Measurements from ENCODE around the gene MACROD2.

MACROD2 gene

GRCh38 chr20:14331646-14332045 is 336.3 kb downstream of the MACROD2 start:
- DNase-seq (ENCODE audit: extremely low read depth in 1 of 2, low read depth in 1 of 2) = no peak

DNA sequence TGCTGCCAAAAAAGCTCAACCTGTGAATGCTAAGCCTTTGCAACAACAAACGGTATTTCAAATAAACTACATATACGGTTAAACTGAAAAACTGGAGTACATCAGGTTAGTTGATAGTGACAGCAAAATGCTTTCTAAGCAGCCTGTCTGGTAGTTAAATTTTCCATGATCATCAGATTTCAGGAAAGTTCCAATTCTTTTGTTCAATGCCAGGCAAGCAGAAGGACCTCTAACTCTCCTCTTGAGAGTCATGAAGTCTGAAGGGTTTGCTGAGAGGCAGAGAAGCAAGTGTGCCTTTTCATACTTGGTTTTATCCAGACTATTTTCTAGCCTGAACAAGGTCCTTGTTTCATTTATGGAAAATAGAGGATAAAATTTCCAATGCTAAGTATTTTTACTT is 337.6 kb downstream of the MACROD2 start:
- no peak for DNase-seq (ENCODE audit: extremely low read depth in 1 of 2, low read depth in 1 of 2)

DNA sequence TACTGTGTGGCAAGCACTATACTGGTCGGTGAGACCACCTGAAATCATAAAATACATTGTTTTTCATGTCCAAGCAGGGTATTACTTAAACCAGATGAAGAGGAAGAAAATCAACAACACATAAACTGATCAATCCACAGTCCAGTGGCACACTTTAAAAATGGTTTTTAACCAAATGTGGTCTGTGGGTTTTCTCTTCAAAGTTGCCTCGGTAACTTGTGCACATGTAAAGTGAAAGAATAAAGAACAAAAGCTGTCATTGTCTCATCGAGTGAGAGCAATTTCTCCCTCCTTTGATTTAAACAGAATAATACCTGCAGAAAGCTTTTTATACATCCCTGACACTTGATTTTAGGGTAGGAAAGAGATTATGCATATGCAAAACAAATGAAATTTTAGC is 338.4 kb downstream of the MACROD2 start:
- DNase-seq (ENCODE audit: extremely low read depth in 1 of 2, low read depth in 1 of 2) = no peak

DNA sequence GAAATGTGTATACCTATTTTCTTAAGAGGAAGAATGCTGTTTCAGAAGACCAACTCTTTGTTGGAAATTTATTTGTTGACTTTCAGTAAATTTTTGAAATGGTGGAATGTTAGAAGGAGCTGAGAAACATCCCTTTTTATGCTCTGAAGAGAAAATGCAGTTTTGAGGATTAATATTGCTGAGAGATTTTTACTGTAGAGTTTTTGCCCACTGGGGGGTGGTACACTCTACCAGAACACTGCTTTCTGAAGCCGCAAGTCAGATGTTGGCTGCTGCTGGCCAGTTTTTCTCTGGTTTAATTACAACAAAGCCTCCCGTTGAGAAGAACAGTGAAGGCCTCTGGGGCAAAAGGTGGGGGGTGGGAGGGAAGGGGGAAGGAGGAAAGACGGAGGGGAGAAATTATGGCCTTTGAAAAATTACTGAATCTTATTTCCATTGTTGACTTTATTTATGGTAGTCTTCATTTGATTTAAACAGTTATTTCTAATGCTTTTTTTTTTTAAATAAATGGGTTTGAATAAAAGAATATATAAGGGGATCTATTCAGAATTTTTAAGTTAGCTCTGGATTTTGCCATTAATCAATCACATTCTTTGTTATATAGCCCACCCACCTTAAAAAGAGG is 339.1 kb downstream of the MACROD2 start:
- DNase-seq (ENCODE audit: extremely low read depth in 1 of 2, low read depth in 1 of 2) = no peak

GRCh38 chr20:14335052-14335451 is 339.7 kb downstream of the MACROD2 start:
- DNase-seq (ENCODE audit: extremely low read depth in 1 of 2, low read depth in 1 of 2) = no peak

DNA sequence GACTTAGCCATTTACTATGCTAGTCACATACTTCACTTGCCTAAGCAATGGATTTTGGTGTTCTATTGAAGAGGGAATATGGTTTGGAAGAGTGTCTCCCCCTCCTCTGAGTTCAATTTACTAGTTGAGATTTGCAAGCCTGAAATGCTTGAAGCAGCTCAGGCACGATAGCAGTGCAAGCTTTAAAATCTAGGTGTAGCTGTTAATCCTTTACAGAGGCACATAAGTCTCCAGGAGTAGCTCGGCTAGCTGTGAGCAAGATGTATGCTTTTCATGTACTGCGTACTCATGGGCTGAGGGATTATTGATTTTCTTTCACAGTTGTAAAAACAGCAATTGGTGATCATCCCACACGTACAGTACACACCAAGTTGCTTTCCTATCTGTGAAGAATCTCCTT is 341.4 kb downstream of the MACROD2 start:
- no peak for DNase-seq (ENCODE audit: extremely low read depth in 1 of 2, low read depth in 1 of 2)

- DNase-seq (ENCODE audit: extremely low read depth in 1 of 2, low read depth in 1 of 2) = no peak
Measured at GRCh38 chr20:14337400-14338171, 342.3 kb downstream of the MACROD2 start, which contains the start of gene FLRT3. Gene FLRT3, minus strand, starts transcription at chr20:14337612. Its CDS starts 10,106 bp downstream, at chr20:14327506.

DNA sequence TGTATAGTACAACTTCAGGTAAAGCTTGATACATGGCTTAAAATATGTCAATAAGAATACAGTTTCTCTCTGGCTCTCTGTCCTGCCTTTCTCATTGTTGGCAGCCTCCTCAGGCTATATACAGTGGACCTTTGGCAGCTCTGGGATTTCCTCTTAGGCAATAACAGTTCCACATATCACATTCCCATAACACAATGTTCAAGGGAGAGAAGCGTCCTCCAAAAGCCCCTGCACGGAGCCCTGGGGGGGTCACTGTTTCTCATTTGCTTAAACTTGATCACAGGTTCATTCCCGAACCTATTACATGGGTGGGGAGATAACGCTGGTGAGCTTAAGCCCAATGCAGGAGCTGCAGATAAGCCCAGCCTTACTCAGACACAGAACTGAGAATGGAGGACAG is 346.5 kb downstream of the MACROD2 start:
- DNase-seq (ENCODE audit: extremely low read depth in 1 of 2, low read depth in 1 of 2) = no peak

DNA sequence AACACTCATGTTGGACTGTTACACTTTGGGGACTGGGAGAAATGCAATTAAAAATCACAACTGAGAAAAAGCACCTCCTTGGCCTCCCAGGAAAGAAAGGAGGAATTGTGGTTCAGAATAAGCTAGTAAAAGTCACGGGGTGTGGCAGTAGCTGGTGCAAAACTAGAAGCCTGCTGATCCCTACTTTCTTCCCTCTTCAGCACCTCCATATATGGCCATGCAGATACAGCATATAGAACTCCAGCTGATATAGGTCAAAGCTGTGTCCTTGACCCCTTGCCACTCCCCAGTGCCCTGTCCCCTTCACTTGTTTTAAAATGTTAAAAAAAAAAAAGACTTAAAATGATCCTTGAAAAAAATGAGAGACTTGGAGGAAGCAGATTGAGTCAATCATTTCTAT is 347.6 kb downstream of the MACROD2 start:
- DNase-seq (ENCODE audit: extremely low read depth in 1 of 2, low read depth in 1 of 2) = no peak

DNA sequence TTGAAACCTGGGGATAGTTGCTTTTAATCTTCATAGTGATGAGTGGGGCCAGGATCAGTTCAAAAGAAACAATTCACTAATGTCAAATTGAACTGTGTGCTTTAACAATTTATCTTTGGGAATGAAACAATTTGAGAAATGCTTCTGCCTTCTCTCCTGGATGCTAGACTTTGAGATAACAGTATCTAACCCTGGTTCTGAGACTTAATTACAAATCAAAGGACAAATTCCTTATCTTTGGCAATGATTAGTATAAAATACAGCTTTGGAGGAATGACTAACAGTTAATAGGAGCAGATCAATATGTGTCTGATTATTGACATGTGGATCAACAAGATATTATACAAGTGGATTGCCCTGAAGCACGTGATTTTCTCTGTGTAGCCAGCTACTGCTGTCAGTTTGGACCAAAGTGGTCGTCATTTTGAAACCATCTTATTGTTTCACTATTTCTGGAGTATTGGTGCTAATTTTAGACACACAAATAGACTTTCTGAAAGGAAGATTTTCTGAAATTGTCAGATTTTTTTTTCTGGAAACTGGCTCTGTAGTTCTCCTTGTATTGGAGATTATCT is 348.3 kb downstream of the MACROD2 start:
- DNase-seq (ENCODE audit: extremely low read depth in 1 of 2, low read depth in 1 of 2) = no peak

DNA sequence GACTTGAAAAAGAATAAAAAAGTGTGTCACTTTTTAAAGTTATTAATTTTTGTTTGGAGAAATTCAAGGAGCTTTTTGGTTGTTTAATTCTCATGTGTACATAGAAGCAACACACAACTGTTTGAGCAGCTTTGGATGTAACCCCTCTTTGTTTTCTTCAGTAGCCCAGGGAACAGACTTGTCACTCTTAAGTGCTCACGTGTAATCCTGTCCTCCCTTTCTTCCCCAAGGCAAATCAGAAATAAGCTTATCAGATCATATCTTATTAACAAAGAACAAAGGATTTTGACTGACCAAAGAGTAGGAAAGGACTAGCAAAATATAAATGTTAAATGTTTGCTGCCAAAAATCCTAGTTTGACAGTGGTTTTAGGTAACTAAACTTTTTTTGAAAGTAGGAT is 349.4 kb downstream of the MACROD2 start:
- DNase-seq (ENCODE audit: extremely low read depth in 1 of 2, low read depth in 1 of 2) = no peak

DNA sequence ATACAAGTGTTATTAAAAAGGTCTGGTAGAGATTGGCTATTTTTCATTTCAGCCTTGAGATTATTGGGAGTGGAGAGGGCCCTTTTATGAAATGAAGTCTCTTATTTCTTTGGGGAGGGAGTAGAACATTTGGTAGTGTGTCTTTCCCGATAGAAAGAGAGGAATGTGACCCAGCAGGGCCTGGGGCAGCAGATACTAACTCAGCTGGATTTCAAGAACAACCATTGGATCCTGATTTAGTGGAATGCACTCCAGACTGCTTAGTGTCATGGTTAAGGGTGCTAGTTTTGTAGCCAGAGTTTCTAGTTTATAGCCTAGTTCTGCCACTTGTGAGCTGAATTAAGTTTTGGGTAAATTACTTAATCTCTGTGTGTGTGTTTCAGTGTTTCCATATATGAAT is 360.5 kb downstream of the MACROD2 start:
- no peak for DNase-seq (ENCODE audit: extremely low read depth in 1 of 2, low read depth in 1 of 2)

DNA sequence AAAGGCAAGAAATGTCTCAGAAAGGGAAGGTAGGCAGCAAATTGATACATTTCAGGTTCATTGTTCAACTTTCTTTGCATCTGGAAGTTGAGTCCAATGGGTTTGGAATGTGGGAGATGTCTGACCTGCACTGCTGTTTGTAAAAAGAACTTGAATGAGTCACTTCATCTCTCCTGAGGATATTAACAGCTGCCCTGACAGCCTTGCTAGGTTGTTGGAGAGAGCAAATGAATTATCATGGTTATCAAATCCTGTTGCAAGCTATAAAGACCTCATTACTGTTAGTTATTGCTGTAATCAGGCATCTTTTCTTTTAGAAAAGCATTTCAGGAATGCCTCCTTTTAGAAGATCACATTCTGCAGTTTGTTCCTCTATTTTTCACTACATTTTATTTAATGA is 365.1 kb downstream of the MACROD2 start:
- DNase-seq (ENCODE audit: extremely low read depth in 1 of 2, low read depth in 1 of 2) = no peak

DNA sequence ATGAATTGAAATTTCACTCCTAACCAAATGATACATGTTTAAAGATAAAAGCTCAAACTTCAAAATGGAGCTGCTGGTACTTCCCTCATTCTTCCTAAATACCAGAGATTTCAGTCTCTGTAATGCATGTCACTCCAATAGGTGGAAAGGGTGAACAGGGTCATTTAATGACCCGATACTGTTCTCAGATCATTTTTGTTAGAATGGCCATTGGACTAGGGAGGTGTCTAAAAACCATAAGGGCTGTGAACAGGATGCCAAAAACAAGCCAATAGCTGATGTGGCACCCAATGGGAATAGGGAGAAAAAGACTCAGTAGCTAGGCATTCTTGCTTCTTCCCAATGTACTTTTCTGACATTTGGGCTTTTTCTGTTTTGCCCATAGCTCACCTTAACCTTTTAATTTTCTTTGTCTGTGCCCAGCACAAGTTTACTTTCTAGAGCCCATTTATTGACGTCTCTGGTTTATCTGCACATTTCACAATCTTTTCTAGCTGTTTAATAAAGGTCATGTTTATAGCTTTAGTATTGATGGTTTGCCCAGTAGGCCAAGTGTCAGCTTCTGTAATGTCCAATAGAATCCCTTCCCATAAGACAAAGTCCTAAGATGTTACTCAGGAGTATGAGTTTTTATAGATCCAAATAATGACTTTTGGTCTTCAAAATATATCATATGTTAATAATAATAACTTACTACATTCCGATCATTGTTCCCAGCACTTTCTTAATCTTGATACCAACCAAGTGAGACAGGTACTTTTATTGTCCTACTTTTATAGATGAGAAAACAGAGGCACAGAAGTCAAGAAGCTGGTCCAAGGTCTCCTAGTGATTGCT is 366.4 kb downstream of the MACROD2 start:
- no peak for DNase-seq (ENCODE audit: extremely low read depth in 1 of 2, low read depth in 1 of 2)

DNA sequence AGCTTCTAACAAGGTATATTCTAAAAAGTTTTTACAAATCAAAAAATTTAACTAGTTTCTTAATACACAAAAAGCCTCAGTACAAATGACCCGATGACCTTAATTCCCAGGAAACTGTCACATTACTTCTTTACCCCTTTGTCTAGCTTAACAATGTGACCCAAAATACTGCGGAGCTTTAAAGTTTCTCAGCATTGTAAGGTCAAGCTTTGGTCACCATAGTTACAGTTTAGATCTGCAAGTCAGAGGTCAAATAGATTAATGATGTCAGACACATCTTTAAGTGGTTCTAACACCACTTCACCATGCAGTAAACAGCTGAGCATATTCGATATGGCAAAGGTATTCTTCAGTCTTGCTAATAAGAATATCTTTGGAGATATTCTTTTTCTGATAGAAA is 378.9 kb downstream of the MACROD2 start:
- DNase-seq (ENCODE audit: extremely low read depth in 1 of 2, low read depth in 1 of 2) = no peak

GRCh38 chr20:14375416-14375985 is 380.2 kb downstream of the MACROD2 start:
- no peak for DNase-seq (ENCODE audit: extremely low read depth in 1 of 2, low read depth in 1 of 2)

DNA sequence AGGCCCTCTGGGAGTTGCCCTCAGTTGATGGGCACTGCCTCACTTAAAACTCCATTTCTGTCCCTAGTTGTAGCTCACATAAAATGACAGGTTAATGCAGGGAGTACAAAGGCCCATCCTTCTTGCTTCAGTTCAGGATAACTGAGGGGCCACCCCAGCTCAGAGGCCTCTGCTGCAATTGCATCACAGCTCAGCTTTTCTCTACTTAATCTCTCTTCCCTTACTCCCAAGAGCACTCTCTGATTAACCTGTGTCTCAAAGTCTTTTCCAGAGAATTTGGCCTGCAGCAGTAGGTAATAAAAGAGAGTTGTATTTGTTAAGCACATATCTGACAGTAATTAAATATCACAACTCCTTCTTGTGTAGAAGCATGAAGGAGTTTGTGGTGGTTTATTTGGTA is 383.0 kb downstream of the MACROD2 start:
- DNase-seq (ENCODE audit: extremely low read depth in 1 of 2, low read depth in 1 of 2) = no peak

- DNase-seq (ENCODE audit: extremely low read depth in 1 of 2, low read depth in 1 of 2) = no peak
Measured at GRCh38 chr20:14383335-14383734, 388.0 kb downstream of the MACROD2 start.

- no peak for DNase-seq (ENCODE audit: extremely low read depth in 1 of 2, low read depth in 1 of 2)
Measured at GRCh38 chr20:14384416-14385175, 389.3 kb downstream of the MACROD2 start.

DNA sequence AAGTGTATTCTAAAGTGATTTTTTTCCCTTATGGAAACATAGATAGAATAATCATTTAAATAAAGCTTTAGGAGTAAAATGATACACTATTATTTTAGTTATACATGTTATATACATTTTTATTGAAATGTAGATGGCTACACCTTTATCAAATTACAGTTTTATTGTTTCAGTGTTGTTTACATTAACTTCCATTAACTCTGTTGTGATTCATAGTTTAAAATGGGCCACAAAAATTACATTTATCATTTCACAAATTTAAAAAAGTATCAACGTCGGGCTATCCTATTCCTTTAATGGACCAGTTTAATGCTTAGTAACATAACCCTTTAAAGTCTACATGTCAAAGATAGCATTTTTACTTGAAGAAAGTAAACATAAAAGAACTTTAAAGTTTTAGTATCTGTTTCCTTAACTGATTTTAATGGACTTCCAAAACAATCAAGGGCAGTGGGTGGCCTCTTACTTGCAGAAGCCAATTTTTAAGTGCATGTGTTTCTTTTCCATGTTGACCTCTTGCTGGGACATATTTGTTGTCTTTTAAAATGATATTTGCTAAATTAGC is 389.9 kb downstream of the MACROD2 start:
- no peak for DNase-seq (ENCODE audit: extremely low read depth in 1 of 2, low read depth in 1 of 2)
